ENCODE measurements around the gene LRRC4C. TPM values are rescaled to one million over a fixed set of nuclear protein-coding genes. Genes with fewer than 3 reads are reported as not detected.

LRRC4C gene
- polyA plus RNA-seq, 1 of the 3 experiments (the other 2 are of a cell fraction) = 0.16 TPM

DNA sequence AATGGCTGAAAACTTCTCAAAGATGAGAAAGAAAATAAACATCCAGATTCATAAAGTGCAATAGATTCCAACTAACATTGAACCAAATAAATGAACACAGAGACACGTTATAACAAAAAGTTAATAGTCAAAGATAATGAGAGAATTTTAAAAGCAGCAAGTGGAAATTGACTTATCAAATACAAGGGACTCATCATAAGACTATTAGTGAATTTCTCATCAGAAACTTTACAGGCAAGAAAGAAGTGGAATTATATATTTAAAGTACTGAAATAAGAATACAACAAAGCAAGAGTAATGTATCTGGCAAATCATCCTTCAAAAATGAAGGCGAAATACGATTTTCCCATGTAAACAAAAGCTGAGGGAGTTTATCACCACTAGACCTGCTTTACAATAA, 852.7 kb downstream of the LRRC4C start:
- Histone ChIP-seq H3K79me2 (ENCODE audit: insufficient read depth) (no peaks in the 10 kb centered on the region), H3K36me3 (replicated peaks in 1 of 2; ENCODE audit: control insufficient read depth in 1 of 2, insufficient read depth in 2 of 2, low read length in 1 of 2) (no peaks in the 10 kb centered on the region)
- CTCF ChIA-PET = no interaction called here

More for the DNA sequence above, 852.7 kb downstream of the LRRC4C start:
- Histone ChIP-seq H3F3A (replicated peaks; ENCODE audit: insufficient read depth) (no peaks in the 10 kb centered on the region), H3K4me2 (no peak overlapping the region), H3K4me1 (ENCODE audit: control insufficient read depth in 1 of 2, insufficient read depth in 2 of 2, low read depth in 1 of 2, low read length in 1 of 2) (no peaks in the 10 kb centered on the region), H3K9ac (no peak overlapping the region), H3K9me2 (no peaks in the 10 kb centered on the region), H3K9me3 (peaks cover 9% of the 10 kb centered on the region; the same call in 1 of the 2 replicates), H3K27me3 (ENCODE audit: insufficient read depth) (no peaks in the 10 kb centered on the region), H3K27ac (ENCODE audit: low read depth in 2 of 2, low read length in 1 of 2) (no peak overlapping the region), H3K4me3 (ENCODE audit: low read depth in 2 of 2, low read length in 1 of 2) (no peak overlapping the region), H4K20me1 (ENCODE audit: insufficient read depth) (no peaks in the 10 kb centered on the region), H2AFZ (ENCODE audit: low read depth) (no peak overlapping the region)
- POLR2A ChIA-PET = no interaction called here
- WGBS (ENCODE audit: low lambda C conversion rate) = 6% methylated on average over 3 of the region's 3 CpGs
- DNase-seq = no peak
- TF ChIP-seq TEAD4 (IDR thresholded peaks at IDR 0.05; ENCODE audit: borderline replicate concordance, insufficient read depth) = no peak
- no peak for TF ChIP-seq CHD2 (IDR thresholded peaks at IDR 0.05; ENCODE audit: low read length, partially characterized antibody)
- TF ChIP-seq POLR2AphosphoS5 (IDR thresholded peaks at IDR 0.05; ENCODE audit: low read depth, low read length) = no peak
- no peak for TF ChIP-seq SMC3 (IDR thresholded peaks at IDR 0.05; ENCODE audit: low read depth, low read length)
- TF ChIP-seq RXRA (IDR thresholded peaks at IDR 0.05; ENCODE audit: borderline replicate concordance, low read depth) = no peak
- TF ChIP-seq TCF12 (IDR thresholded peaks at IDR 0.05) = no peak
- no peak for TF ChIP-seq EZH2phosphoT487 (IDR thresholded peaks at IDR 0.05; ENCODE audit: borderline replicate concordance, low read depth)
- no peak for TF ChIP-seq EP300 (IDR thresholded peaks at IDR 0.05; ENCODE audit: borderline replicate concordance in 1 of 2, low read depth in 1 of 2, low read length in 1 of 2)
- no peak for TF ChIP-seq YY1 (IDR thresholded peaks at IDR 0.05; ENCODE audit: low read depth)
- TF ChIP-seq, protein P1, sequence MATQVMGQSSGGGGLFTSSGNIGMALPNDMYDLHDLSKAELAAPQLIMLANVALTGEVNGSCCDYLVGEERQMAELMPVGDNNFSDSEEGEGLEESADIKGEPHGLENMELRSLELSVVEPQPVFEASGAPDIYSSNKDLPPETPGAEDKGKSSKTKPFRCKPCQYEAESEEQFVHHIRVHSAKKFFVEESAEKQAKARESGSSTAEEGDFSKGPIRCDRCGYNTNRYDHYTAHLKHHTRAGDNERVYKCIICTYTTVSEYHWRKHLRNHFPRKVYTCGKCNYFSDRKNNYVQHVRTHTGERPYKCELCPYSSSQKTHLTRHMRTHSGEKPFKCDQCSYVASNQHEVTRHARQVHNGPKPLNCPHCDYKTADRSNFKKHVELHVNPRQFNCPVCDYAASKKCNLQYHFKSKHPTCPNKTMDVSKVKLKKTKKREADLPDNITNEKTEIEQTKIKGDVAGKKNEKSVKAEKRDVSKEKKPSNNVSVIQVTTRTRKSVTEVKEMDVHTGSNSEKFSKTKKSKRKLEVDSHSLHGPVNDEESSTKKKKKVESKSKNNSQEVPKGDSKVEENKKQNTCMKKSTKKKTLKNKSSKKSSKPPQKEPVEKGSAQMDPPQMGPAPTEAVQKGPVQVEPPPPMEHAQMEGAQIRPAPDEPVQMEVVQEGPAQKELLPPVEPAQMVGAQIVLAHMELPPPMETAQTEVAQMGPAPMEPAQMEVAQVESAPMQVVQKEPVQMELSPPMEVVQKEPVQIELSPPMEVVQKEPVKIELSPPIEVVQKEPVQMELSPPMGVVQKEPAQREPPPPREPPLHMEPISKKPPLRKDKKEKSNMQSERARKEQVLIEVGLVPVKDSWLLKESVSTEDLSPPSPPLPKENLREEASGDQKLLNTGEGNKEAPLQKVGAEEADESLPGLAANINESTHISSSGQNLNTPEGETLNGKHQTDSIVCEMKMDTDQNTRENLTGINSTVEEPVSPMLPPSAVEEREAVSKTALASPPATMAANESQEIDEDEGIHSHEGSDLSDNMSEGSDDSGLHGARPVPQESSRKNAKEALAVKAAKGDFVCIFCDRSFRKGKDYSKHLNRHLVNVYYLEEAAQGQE (IDR thresholded peaks at IDR 0.05; ENCODE audit: low read depth, low read length) = no peak
- TF ChIP-seq SIN3A (IDR thresholded peaks at IDR 0.05; ENCODE audit: borderline replicate concordance, low read depth, low read length) = no peak
- TF ChIP-seq, protein P2, sequence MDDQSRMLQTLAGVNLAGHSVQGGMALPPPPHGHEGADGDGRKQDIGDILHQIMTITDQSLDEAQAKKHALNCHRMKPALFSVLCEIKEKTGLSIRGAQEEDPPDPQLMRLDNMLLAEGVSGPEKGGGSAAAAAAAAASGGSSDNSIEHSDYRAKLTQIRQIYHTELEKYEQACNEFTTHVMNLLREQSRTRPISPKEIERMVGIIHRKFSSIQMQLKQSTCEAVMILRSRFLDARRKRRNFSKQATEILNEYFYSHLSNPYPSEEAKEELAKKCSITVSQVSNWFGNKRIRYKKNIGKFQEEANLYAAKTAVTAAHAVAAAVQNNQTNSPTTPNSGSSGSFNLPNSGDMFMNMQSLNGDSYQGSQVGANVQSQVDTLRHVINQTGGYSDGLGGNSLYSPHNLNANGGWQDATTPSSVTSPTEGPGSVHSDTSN (IDR thresholded peaks at IDR 0.05) = no peak
- TF ChIP-seq RFX5 (IDR thresholded peaks at IDR 0.05; ENCODE audit: low read length) = no peak
- no peak for TF ChIP-seq MXI1 (IDR thresholded peaks at IDR 0.05; ENCODE audit: low read depth, low read length)
- TF ChIP-seq MEF2A (IDR thresholded peaks at IDR 0.05; ENCODE audit: borderline replicate concordance, low read depth) = no peak
- TF ChIP-seq, protein P3, sequence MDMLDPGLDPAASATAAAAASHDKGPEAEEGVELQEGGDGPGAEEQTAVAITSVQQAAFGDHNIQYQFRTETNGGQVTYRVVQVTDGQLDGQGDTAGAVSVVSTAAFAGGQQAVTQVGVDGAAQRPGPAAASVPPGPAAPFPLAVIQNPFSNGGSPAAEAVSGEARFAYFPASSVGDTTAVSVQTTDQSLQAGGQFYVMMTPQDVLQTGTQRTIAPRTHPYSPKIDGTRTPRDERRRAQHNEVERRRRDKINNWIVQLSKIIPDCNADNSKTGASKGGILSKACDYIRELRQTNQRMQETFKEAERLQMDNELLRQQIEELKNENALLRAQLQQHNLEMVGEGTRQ (IDR thresholded peaks at IDR 0.05; ENCODE audit: borderline replicate concordance, low read depth, low read length) = no peak
- no peak for TF ChIP-seq FOXJ3 (CRISPR knock-in tag; IDR thresholded peaks at IDR 0.05)

Data from SK-N-SH (cell line).